AG09319 (cell line): ENCODE measurements around the gene SPATA13.
"Not testable (repeated sequence)": the region's sequence is repeated elsewhere in the genome, so short reads cannot be mapped to it uniquely, and the experiment has no call there.

Experiments used
- DNase-seq: peaks from one replicate; pipeline ENCODE4 v3.0.0-alpha.2; 2010; ENCODE audit warnings: low read depth; ENCODE audit errors: extremely low read depth
- CTCF ChIP-seq: IDR thresholded peaks from 2 replicates; pipeline ENCODE4 v1.5.1; 2011; ENCODE audit warnings: low read depth, mild to moderate bottlenecking, inconsistent platforms, low read length, moderate library complexity

SPATA13 gene

GRCh38 chr13:24212254-24212653 lies 51.7 kb downstream of the SPATA13 start:
- TF ChIP-seq CTCF: no peak
- no peak for DNase-seq

GRCh38 chr13:24212674-24213073 lies 52.2 kb downstream of the SPATA13 start:
- no peak for DNase-seq
- TF ChIP-seq CTCF: no peak

GRCh38 chr13:24213932-24214331 lies 53.4 kb downstream of the SPATA13 start:
- no peak for TF ChIP-seq CTCF
- no peak for DNase-seq

GRCh38 chr13:24214528-24214927 lies 54.0 kb downstream of the SPATA13 start:
- no peak for DNase-seq
- TF ChIP-seq CTCF: no peak

- no peak for TF ChIP-seq CTCF
- DNase-seq: no peak
Measured at GRCh38 chr13:24215126-24215525, 54.6 kb downstream of the SPATA13 start.

- TF ChIP-seq CTCF: no peak
- no peak for DNase-seq
Measured at GRCh38 chr13:24215732-24216131, 55.2 kb downstream of the SPATA13 start.

GRCh38 chr13:24216176-24216575 lies 55.7 kb downstream of the SPATA13 start:
- no peak for TF ChIP-seq CTCF
- DNase-seq: no peak

GRCh38 chr13:24216779-24217178 lies 56.3 kb downstream of the SPATA13 start:
- DNase-seq: not testable (repeated sequence)
